ENCODE measurements around the gene FOXM1.

GRCh38 chr12:2890001-2890387, 13.0 kb upstream of the FOXM1 start:
- TF ChIP-seq TAF1 (IDR thresholded peaks at IDR 0.05; ENCODE audit: low read depth, low read length): no peak
- no peak for TF ChIP-seq POLR2AphosphoS5 (IDR thresholded peaks at IDR 0.05; ENCODE audit: low read depth, low read length)
- no peak for TF ChIP-seq POLR2A (IDR thresholded peaks at IDR 0.05; ENCODE audit: low read depth, low read length)
- TF ChIP-seq PAX5 (IDR thresholded peaks at IDR 0.05; ENCODE audit: insufficient read depth, low read length, severe bottlenecking): no peak
- no peak for TF ChIP-seq POU2F2 (IDR thresholded peaks at IDR 0.05; ENCODE audit: low read depth, low read length)
